T-helper 2 cell treated with Interferon-gamma antibody and Interleukin-4, amounts not matched to agents 5 μg/mL and 100 μg/mL, for 36 hours (primary cell): ENCODE measurements around the gene KRT16.
A peak's percentile ranks its signal among the peaks of the same experiment; 100 is the strongest.
"Not testable (repeated sequence)": the region's sequence is repeated elsewhere in the genome, so short reads cannot be mapped to it uniquely, and the experiment has no call there.

Experiments used
- DNase-seq: peaks from one replicate; pipeline ENCODE4 v3.0.0; 2021; ENCODE audit warnings: low spot score
- H3K27ac Mint-ChIP-seq: one replicate; pipeline ENCODE4 v1.8.0; 2021; ENCODE audit warnings: mild to moderate bottlenecking, mixed read lengths
- H3K27me3 Mint-ChIP-seq: one replicate; pipeline ENCODE4 v1.8.0; 2021; ENCODE audit warnings: low read depth, mixed read lengths
- H3K36me3 Mint-ChIP-seq: one replicate; pipeline ENCODE4 v1.8.0; 2021; ENCODE audit warnings: low read depth, mixed read lengths
- H3K4me1 Mint-ChIP-seq: one replicate; pipeline ENCODE4 v1.8.0; 2021; ENCODE audit warnings: low read depth, mixed read lengths
- H3K4me3 Mint-ChIP-seq: one replicate; pipeline ENCODE4 v1.8.0; 2022; ENCODE audit warnings: mild to moderate bottlenecking, moderate library complexity, mixed read lengths
- H3K9me3 Mint-ChIP-seq: one replicate; pipeline ENCODE4 v1.8.0; 2021; ENCODE audit warnings: mixed read lengths

KRT16 gene

GRCh38 chr17:41581366-41582060, 31.1 kb downstream of the KRT16 start:
- H3K4me1 Mint-ChIP-seq, result no peaks in the 10 kb centered on the region
- H3K27me3 Mint-ChIP-seq, result peaks cover 12% of the 10 kb centered on the region
- no peak overlapping the region for H3K27ac Mint-ChIP-seq
- no peaks in the 10 kb centered on the region for H3K9me3 Mint-ChIP-seq
- no peak overlapping the region for H3K4me3 Mint-ChIP-seq
- no peak for DNase-seq
- no peaks in the 10 kb centered on the region for H3K36me3 Mint-ChIP-seq

DNA sequence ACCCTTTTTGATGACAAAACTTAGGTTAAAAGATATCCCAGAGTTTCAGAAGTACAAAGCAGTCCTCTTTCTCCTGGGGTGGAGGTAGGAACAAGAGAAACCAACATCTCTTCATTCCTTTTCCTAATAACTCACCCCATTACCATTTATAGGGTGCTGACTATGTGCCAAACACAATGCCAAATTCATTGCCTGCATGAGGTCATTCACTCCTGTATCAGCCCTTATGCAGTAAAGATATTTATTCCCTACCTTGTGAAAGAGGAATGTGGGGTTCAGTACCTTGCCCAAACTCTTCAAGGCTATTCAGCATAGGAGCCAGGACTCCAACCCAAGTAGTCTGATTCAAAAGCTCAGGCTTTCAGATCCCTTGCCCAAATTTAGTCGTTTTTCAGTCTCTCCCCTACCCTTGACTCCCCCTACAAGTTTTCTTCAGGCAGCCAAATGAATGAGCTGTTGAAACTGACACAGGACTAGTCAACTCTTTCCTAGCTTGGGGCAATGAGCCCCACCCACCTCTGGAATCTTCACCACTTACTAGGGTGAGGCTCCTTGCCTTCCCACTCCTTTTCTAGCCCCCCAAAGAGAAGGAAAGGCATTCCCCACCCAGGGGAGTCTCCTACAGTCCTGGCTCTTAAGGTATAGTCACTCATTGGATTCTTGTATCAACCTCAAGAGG, 31.7 kb downstream of the KRT16 start:
- no peaks in the 10 kb centered on the region for H3K36me3 Mint-ChIP-seq
- H3K27ac Mint-ChIP-seq, result no peak overlapping the region
- H3K4me3 Mint-ChIP-seq, result no peak overlapping the region
- no peaks in the 10 kb centered on the region for H3K9me3 Mint-ChIP-seq
- H3K27me3 Mint-ChIP-seq, result peaks cover 12% of the 10 kb centered on the region
- DNase-seq, result no peak
- H3K4me1 Mint-ChIP-seq, result no peaks in the 10 kb centered on the region

DNA sequence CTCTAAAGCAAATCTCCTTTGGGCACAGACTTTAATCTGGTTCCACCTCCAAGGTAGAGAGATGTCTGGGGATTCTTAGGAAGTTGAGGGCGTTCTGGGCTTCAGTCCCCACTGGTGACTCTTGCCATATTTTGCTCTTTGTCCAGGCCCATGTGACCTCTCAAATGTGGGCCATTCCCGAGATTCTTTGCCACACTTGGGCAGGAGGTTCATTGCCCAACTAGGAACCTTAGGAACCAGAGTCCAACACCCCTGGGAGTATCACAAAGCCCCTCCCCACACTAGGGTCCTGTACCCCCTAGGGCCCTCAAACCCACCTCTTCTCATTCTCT, 32.4 kb downstream of the KRT16 start:
- H3K36me3 Mint-ChIP-seq, result no peaks in the 10 kb centered on the region
- no peaks in the 10 kb centered on the region for H3K4me1 Mint-ChIP-seq
- H3K9me3 Mint-ChIP-seq, result no peaks in the 10 kb centered on the region
- peaks cover 12% of the 10 kb centered on the region for H3K27me3 Mint-ChIP-seq
- H3K4me3 Mint-ChIP-seq, result no peak overlapping the region
- H3K27ac Mint-ChIP-seq, result no peak overlapping the region
- no peak for DNase-seq

DNA sequence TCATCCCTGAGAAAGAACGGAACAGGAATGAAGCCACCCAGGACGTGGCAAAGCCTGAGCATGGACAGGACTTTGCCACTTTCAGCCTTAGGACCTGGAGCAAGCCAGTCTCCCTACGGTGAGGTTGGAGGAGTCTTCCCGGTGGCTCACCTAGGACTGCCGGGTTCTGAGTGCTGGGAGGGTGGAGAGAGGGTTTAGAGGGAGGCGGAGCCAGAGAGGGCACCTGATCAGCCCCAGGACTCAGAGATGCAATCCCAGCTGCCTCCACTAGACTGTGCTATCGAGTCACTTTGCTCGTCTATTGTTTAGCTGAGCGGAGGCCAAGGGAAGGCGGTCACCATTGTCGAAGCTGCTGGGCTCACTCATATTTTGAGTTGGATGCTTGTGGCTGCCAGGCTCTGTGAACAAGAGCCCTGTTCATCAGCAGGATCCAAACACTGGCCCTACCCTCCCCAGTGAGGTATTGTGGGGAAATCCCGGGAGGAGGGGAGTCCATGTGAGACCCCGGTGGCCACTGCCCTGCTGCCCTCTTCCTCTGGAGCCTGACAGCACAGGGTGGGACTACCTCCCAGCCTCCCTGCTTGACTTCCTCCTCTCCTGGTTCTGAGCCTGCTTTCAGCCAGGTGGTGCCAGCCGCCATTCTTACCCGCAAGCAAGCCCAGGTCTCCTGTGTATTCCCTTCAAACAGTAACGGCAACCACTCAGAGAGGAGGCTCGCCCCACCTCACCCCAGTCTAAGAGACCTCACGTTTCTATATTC, 32.9 kb downstream of the KRT16 start:
- Mint-ChIP-seq H3K27me3 (peaks cover 12% of the 10 kb centered on the region), H3K4me1 (no peaks in the 10 kb centered on the region)

DNA sequence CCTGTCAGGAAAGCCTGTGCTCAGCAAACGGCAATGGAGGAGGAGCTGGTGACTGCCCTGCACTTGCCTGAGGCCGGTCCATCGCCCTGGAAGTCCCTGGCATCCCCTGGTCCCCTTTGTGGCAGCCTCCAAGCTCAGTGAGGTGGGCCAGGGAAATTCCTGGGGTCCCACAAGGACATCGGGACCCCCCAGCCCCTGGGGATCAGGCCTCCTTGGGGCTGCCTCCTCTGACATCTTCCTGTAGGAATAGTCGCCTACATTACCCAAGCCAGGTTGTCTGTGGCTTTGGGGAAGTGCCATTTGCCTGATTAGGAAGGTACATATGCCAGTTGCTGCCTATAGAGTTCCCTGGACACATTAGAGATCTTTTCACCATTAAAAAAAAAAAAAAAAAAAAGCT, 33.6 kb downstream of the KRT16 start:
- Mint-ChIP-seq H3K9me3 (no peaks in the 10 kb centered on the region), H3K36me3 (no peaks in the 10 kb centered on the region), H3K27me3 (peaks cover 12% of the 10 kb centered on the region), H3K4me1 (no peaks in the 10 kb centered on the region), H3K27ac (no peak overlapping the region), H3K4me3 (no peak overlapping the region)
- DNase-seq, result no peak

More for the DNA sequence above, 32.9 kb downstream of the KRT16 start:
- H3K9me3 Mint-ChIP-seq, result no peaks in the 10 kb centered on the region
- no peak overlapping the region for H3K27ac Mint-ChIP-seq
- peak; percentile 67 for DNase-seq
- no peak overlapping the region for H3K4me3 Mint-ChIP-seq
- H3K36me3 Mint-ChIP-seq, result no peaks in the 10 kb centered on the region

DNA sequence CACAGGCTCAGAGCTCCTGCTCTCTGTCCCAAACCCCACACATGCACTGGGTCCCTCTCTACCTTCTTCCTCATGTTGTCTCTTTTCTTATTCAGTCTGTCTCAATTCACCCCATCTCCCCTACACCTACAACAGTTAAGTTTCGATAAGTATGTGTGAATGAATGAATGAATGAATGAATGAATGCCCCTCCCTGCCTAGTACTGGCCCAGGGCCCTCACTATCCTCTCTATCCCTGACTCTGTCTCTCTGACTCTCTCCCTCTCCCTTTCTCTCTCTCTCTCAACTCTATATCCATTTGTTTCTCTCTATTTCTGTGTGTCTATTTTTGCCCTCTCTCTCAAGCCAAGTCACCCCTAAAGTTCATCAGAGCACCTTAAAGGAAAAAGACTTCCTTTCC, 34.0 kb downstream of the KRT16 start:
- Mint-ChIP-seq H3K9me3 (no peaks in the 10 kb centered on the region), H3K27me3 (peaks cover 13% of the 10 kb centered on the region), H3K4me3 (no peak overlapping the region), H3K4me1 (no peaks in the 10 kb centered on the region), H3K27ac (no peak overlapping the region), H3K36me3 (no peaks in the 10 kb centered on the region)
- no peak for DNase-seq

DNA sequence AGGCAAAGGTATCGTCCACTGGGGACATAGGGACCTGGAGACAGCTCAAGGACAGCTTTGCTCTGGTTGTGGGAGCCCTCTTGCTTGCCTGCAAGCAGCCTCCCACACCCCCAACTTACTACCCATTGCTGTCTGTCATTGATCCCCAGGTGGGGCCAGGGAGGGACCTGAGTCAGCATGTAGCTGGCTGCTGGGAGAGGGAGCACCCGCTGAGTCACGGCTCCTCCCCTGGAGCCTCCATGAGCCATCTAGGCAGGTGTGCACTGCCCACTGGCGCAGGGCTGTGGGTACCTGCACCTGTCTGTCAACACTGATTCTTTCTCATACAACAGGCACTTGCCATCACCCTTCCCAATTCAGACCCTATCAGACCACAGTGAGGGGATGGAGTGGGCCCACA, 35.8 kb downstream of the KRT16 start:
- H3K27me3 Mint-ChIP-seq, result peaks cover 17% of the 10 kb centered on the region

GRCh38 chr17:41575336-41575735, 37.2 kb downstream of the KRT16 start:
- no peak overlapping the region for H3K4me3 Mint-ChIP-seq
- H3K27ac Mint-ChIP-seq, result no peak overlapping the region
- DNase-seq, result no peak
- H3K4me1 Mint-ChIP-seq, result no peaks in the 10 kb centered on the region
- H3K27me3 Mint-ChIP-seq, result peaks cover 15% of the 10 kb centered on the region
- H3K36me3 Mint-ChIP-seq, result no peaks in the 10 kb centered on the region
- no peaks in the 10 kb centered on the region for H3K9me3 Mint-ChIP-seq

More for the DNA sequence above, 35.8 kb downstream of the KRT16 start:
- H3K4me3 Mint-ChIP-seq, H3K36me3 Mint-ChIP-seq, H3K4me1 Mint-ChIP-seq, H3K9me3 Mint-ChIP-seq, H3K27ac Mint-ChIP-seq, DNase-seq: not testable (repeated sequence)

- H3K36me3 Mint-ChIP-seq, result peaks cover 2% of the 10 kb centered on the region
- peaks cover 9% of the 10 kb centered on the region for H3K9me3 Mint-ChIP-seq
- H3K27me3 Mint-ChIP-seq, result peaks cover 8% of the 10 kb centered on the region
- H3K4me1 Mint-ChIP-seq, result peaks cover 7% of the 10 kb centered on the region
- no peak within 1 kb of the TSS for H3K4me3 Mint-ChIP-seq
- DNase-seq, result no peak
- no peak within 1 kb of the TSS for H3K27ac Mint-ChIP-seq
Observed at GRCh38 chr17:41571561-41572434, 40.8 kb downstream of the KRT16 start, which contains the start of gene KRT9. TSS of gene KRT9 (minus strand) at chr17:41572059. CDS start at chr17:41571992, 67 bp downstream.

DNA sequence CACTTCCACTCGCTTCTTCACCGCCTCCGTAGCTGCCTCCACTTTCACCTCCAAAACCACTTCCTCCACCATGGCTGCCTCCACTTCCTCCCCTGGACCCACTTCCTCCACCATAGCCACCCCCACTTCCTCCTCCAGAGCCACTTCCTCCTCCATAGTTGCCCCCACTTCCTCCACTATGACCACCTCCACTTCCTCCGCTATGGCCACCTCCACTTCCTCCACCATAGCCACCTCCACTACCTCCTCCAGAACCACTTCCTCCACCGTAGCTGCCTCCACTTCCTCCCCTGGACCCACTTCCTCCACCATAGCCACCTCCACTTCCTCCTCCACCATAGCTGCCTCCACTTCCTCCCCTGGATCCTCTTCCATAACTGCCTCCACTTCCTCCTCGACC, 45.2 kb downstream of the KRT16 start:
- Mint-ChIP-seq H3K9me3 (peaks cover 10% of the 10 kb centered on the region), H3K36me3 (peaks cover 2% of the 10 kb centered on the region), H3K4me1 (peaks cover 7% of the 10 kb centered on the region), H3K4me3 (no peak overlapping the region), H3K27ac (peak overlapping the region; percentile 76), H3K27me3 (peaks cover 16% of the 10 kb centered on the region)
- no peak for DNase-seq

GRCh38 chr17:41565338-41565737, 47.2 kb downstream of the KRT16 start:
- peaks cover 7% of the 10 kb centered on the region for H3K4me1 Mint-ChIP-seq
- no peak overlapping the region for H3K27ac Mint-ChIP-seq
- H3K36me3 Mint-ChIP-seq, result peaks cover 2% of the 10 kb centered on the region
- no peak overlapping the region for H3K4me3 Mint-ChIP-seq
- peaks cover 17% of the 10 kb centered on the region for H3K27me3 Mint-ChIP-seq
- DNase-seq, result no peak
- H3K9me3 Mint-ChIP-seq, result peaks cover 10% of the 10 kb centered on the region

DNA sequence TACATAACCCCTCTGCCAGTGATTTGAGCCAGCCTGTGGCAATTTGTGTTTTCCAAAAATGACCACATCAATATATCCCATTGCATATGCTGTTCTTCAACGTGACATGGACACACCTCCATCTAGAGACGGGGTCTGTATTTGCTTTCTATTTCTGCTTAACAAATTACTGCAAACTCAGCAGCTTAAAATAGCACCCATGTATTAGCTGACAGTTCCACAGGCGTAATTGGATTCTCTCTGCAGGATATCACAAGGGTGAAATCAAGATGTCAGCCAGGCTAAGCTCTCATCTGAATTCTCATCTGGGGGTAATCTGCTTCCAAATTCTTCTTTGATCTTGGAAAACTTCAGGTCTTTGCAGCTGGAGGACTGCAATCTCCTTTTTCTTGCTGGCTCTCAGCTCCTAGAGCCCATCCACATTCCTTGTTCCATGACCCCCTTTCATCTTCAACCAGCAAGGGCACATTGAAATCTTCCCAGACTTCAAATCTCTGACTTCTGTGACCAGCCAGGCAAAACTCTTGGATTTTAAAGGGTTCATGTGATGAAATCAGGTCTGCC, 48.9 kb downstream of the KRT16 start:
- peaks cover 2% of the 10 kb centered on the region for H3K36me3 Mint-ChIP-seq
- peaks cover 10% of the 10 kb centered on the region for H3K9me3 Mint-ChIP-seq
- H3K27me3 Mint-ChIP-seq, result peaks cover 16% of the 10 kb centered on the region
- H3K27ac Mint-ChIP-seq, result no peak overlapping the region
- no peak for DNase-seq
- no peak overlapping the region for H3K4me3 Mint-ChIP-seq
- peaks cover 7% of the 10 kb centered on the region for H3K4me1 Mint-ChIP-seq

GRCh38 chr17:41561554-41561953, 51.0 kb downstream of the KRT16 start:
- Mint-ChIP-seq H3K9me3 (no peaks in the 10 kb centered on the region), H3K27ac (no peak overlapping the region), H3K4me3 (no peak overlapping the region), H3K36me3 (no peaks in the 10 kb centered on the region), H3K27me3 (peaks cover 23% of the 10 kb centered on the region), H3K4me1 (no peaks in the 10 kb centered on the region)
- no peak for DNase-seq
